LNCaP clone FGC (cell line): ENCODE data around the gene DAP3.
"Not testable (repeated sequence)": the region's sequence is repeated elsewhere in the genome, so short reads cannot be mapped to it uniquely, and the experiment has no call there.

Experiments
- DNase-seq: peaks from one replicate; pipeline ENCODE4 v3.0.0-alpha.2; 2011; ENCODE audit warnings: low read depth
- H3K4me3 ChIP-seq: 2 replicates; pipeline ENCODE4 v1.5.1; 2011; ENCODE audit warnings: mild to moderate bottlenecking, low read depth, low read length, control low read depth
- TF ChIP-seq, protein P1 (sequence below): IDR thresholded peaks from 2 replicates; pipeline ENCODE4 v1.5.1; 2012; ENCODE audit warnings: mild to moderate bottlenecking; ENCODE audit not compliant: control insufficient read depth, insufficient read depth; ENCODE audit errors: extremely low read depth

The DAP3 gene

DNA sequence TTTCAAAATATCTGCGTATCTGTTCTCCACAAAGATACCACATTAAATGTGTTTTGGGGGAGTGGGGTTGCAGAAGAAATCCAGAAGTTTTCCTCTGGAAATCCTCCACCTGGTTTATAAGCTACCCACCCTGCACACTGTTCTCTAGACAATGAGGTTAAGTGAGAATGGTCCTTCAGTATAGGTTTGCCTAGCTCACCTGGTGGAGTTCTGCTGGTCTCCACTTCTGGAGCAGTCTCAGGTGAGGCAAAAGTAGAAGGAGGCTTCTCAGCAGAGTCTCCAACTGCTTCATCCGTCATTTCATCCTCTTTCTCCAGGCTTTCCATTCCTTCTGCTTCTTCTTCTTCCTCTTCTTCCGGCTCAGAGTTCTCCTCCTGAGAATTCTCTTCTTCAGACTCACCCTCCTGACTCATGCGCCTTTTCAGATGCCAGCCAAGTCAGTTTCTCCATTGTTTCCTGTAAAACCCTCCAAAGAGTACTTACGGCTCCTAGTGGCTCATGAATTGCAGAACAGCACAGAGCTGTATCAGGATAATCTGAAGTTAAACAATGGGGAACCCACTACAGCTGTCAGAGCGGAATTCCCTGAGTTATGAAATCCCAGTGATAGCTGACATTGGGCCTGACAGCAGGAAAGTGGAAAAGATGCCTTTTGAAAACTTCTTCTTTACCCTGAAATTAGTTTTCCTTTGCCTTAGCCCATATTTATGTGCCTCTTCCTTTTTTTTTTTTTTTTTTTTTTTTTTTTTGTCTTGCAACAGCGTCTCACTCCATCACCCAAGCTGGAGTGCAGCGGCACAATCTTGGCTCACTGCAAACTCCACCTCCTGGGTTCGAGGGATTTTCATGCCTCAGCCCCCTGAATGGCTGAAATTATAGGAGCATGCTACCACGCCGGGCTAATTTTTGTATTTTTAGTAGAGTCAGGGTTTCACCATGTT, 40.4 kb upstream of the DAP3 start:
- peak; percentile 74 for DNase-seq
- no peak overlapping the region for H3K4me3 ChIP-seq
- TF ChIP-seq, protein P1, sequence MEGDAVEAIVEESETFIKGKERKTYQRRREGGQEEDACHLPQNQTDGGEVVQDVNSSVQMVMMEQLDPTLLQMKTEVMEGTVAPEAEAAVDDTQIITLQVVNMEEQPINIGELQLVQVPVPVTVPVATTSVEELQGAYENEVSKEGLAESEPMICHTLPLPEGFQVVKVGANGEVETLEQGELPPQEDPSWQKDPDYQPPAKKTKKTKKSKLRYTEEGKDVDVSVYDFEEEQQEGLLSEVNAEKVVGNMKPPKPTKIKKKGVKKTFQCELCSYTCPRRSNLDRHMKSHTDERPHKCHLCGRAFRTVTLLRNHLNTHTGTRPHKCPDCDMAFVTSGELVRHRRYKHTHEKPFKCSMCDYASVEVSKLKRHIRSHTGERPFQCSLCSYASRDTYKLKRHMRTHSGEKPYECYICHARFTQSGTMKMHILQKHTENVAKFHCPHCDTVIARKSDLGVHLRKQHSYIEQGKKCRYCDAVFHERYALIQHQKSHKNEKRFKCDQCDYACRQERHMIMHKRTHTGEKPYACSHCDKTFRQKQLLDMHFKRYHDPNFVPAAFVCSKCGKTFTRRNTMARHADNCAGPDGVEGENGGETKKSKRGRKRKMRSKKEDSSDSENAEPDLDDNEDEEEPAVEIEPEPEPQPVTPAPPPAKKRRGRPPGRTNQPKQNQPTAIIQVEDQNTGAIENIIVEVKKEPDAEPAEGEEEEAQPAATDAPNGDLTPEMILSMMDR = peak; percentile 73

DNA sequence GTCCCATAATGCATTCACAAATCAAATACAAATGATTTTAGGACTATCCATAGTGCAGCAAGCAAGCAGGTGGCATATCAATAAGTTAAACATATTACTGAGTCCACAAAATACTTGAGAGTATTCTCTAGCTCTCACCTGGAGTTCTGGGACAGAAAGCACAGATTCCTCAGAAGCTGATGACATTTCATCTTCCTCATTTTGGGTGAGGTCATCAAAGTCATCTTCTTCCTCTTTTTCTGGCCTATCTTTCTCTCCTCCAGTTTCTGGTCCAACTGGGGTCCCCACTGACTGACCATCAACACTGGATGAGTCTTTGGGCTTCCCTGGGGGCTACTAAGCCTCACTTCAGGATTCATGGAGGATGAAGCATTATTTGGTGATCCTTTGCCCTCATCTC, 39.2 kb upstream of the DAP3 start:
- TF ChIP-seq, protein P1 = no peak
- no peak for DNase-seq

DNA sequence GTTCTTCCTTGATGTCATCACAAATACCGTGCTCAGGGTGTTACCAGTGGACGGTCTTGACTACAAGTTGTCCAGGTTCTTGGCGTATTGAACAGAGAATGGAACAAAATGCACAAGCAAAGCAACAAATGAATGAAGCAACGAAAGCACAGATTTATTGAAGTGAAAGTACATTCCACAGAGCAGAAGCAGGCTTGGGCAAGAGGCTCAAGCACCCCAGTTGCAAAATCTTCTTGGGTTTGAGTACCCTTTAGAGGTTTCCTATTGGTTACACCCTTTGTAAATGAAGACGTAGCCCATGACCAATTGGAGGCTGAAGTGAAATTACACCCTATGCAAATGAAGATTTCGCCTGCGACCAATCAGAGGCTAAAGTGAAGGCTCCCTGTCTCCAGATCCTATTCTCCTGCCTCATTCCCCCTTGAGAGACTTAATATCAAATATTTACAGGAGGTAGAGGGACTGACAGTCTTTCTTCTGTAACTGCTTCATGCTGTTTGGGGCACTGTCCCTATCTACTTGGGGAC, 38.6 kb upstream of the DAP3 start:
- no peak for DNase-seq
- TF ChIP-seq, protein P1 = no peak
- H3K4me3 ChIP-seq = no peak overlapping the region

More for the DNA sequence above, 39.2 kb upstream of the DAP3 start:
- H3K4me3 ChIP-seq = no peak overlapping the region

DNA sequence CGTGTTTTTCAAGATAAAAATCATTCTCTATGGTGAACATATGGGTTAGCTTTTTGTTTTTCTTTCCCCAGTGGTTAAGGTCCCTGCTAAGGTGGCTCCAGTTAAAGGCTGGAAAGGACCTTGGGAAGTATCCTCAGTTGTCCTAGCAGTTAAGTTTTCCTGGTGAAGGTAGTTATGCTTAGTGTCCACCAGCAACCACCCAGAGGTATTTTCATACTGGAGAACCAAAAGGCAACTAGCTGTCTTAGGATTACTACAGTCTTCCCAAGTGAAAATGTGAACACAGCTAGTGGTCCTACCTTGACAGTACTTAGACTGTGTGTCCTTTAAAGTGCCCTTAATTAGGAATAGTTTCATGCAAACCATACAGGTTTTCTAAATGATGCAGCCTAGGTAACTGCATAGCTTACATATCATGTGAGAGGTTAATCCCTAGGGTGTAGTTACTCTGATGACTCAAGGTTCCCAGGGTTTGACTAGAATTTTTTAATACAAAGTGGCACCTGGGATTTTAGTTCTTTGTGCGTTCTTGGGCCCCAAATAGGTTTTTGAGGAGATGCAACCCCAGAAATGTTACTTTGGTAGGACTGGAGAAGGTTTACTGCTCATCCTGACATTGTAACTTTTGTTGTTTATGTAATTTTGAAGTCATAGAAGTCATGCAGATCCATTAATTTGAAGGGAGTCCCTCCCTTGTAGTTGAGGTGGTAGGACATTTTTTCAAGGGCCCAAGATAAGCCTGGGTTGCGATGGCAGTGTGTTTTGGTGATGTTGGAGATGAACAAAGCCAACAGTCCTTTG, 36.8 kb upstream of the DAP3 start:
- TF ChIP-seq, protein P1 = no peak
- no peak overlapping the region for H3K4me3 ChIP-seq
- DNase-seq = no peak

DNA sequence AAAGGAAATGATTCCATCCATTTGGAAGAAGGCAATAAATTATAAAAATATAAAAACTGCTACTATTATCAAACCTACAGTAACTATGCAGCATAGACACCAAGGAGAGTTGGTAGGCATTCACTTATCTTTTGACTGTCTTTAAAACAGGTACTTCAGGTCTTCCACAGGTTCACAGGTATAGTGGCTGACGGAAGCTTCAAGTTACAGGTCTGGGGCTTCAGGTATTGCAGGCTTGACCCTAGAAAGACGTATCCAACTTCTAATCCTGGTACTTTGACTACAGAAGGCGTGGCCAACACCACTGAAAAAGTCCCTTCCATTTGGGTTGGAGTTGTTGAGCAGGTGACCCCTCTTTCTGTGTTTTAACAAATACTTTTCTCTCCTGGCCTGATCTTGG, 35.9 kb upstream of the DAP3 start:
- TF ChIP-seq, protein P1 = no peak
- no peak for DNase-seq
- H3K4me3 ChIP-seq = no peak overlapping the region

DNA sequence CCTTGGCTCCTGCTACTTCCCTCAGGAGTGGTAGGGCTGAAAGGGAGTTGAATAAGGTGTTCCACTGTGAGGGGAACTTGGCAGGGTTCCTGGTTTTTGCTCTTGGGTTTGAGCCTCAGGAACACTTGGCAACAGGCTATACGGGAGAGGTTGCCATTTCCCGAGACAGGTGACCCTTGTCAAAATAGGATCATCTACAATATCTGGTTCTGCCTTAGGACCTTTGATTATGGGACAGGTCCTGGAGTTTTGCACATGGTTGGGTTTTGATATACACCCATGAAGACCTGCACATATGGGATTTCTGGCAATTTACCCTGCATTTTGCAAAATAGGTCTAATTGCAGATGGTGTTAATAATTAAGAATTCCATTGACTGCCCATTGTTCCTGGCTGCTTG, 31.4 kb upstream of the DAP3 start:
- TF ChIP-seq, protein P1 = no peak
- DNase-seq = no peak
- no peak overlapping the region for H3K4me3 ChIP-seq

DNA sequence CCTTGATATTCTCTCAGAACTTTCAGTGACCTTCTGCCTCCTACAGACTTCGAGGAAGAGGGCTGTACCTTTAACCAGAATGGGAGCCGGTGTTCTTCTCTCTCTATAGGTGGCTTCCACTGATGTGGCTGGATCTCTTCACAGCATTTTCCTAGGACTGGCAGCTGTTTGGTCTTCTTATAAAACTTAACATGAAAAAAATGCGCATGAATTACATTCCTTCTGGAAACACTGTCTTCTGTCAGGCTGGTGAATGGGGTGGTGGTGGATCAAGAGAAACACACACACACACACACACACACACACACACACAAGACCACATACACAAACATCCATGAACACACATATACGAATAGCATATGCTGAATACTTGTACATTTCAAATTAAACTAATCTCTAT, 27.7 kb upstream of the DAP3 start:
- H3K4me3 ChIP-seq, DNase-seq: not testable (repeated sequence)
